PC-3 (cell line): Measurements from ENCODE around the gene RGS10. TPM values are rescaled to one million over a fixed set of nuclear protein-coding genes. Genes with fewer than 3 reads are reported as not detected.
"Not testable (repeated sequence)": the region's sequence is repeated elsewhere in the genome, so short reads cannot be mapped to it uniquely, and the experiment has no call there.

ENCODE experiments used
- ATAC-seq: fragments of 200-7000 bp; cut with Tn5 transposase; 2 replicates; pipeline ENCODE4 v1.9.1; 2020; ENCODE audit warnings: mild to moderate bottlenecking, moderate library complexity
- BruUV-seq: library from RNA; stranded (reverse); fragments of 400-500 nt; replicated peaks from 2 replicates; lab custom pipeline; 2021; lab: Mats Ljungman, UMichigan
- CTCF ChIA-PET: fragments of 300-600 bp; sonication (Branson Sonifier 250); formaldehyde crosslinking; loops from one replicate; lab custom pipeline; 2022; ENCODE audit warnings: antibody characterized with exemption; lab: Charles Lee
- POLR2A ChIA-PET: fragments of 300-600 bp; sonication (Branson Sonifier 250); formaldehyde crosslinking; loops from one replicate; lab custom pipeline; 2022; ENCODE audit warnings: antibody characterized with exemption; ENCODE audit not compliant: unreplicated experiment; lab: Charles Lee
- DNase-seq: peaks from one replicate; pipeline ENCODE4 v3.0.0-alpha.2; 2015
- H2AFZ ChIP-seq: fragments of 300-600 bp; sonication (generic); 2 replicates; pipeline ENCODE4 v1.6.0; 2016; ENCODE audit warnings: antibody characterized with exemption, low read length
- H3F3A ChIP-seq: fragments of 300-600 bp; sonication (generic); one replicate; pipeline ENCODE4 v1.6.0; 2017; ENCODE audit warnings: antibody characterized with exemption, low read length, control low read depth, mild to moderate bottlenecking; ENCODE audit not compliant: unreplicated experiment
- H3K27ac ChIP-seq: fragments of 300-600 bp; sonication (generic); 2 replicates; pipeline ENCODE4 v1.5.1; 2016; ENCODE audit warnings: mild to moderate bottlenecking, low read length
- H3K27me3 ChIP-seq: fragments of 300-600 bp; sonication (generic); 2 replicates; pipeline ENCODE4 v1.6.1; 2016; ENCODE audit warnings: low read length, mixed read lengths
- H3K36me3 ChIP-seq: fragments of 300-600 bp; sonication (generic); 2 replicates; pipeline ENCODE4 v1.6.1; 2016; ENCODE audit warnings: low read depth, mixed run types, low read length, mixed read lengths
- H3K4me1 ChIP-seq: fragments of 300-600 bp; sonication (generic); 2 replicates; pipeline ENCODE4 v1.5.1; 2016; ENCODE audit warnings: low read length; ENCODE audit not compliant: insufficient read depth
- H3K4me2 ChIP-seq: fragments of 300-600 bp; sonication (generic); 2 replicates; pipeline ENCODE4 v1.6.0; 2016; ENCODE audit warnings: low read length
- H3K4me3 ChIP-seq: fragments of 300-600 bp; sonication (generic); 2 replicates; pipeline ENCODE4 v1.5.1; 2016; ENCODE audit warnings: mild to moderate bottlenecking, low read length, mixed read lengths
- H3K79me2 ChIP-seq: fragments of 300-600 bp; sonication (generic); 2 replicates; pipeline ENCODE4 v1.6.1; 2017; ENCODE audit warnings: low read length, mixed read lengths
- H3K9ac ChIP-seq: fragments of 300-600 bp; sonication (generic); 2 replicates; pipeline ENCODE4 v1.6.0; 2016; ENCODE audit warnings: mild to moderate bottlenecking, low read length
- H3K9me2 ChIP-seq: fragments of 300-600 bp; sonication (generic); replicated peaks from 2 replicates; pipeline ENCODE4 v1.6.1; 2016; ENCODE audit warnings: mixed run types, low read length, mixed read lengths
- H3K9me3 ChIP-seq: fragments of 300-600 bp; sonication (generic); 2 replicates; pipeline ENCODE4 v1.6.1; 2016; ENCODE audit warnings: low read length, mixed read lengths
- H4K20me1 ChIP-seq: fragments of 300-600 bp; sonication (generic); 2 replicates; pipeline ENCODE4 v1.6.1; 2016; ENCODE audit warnings: low read length, mixed read lengths
- CTCF ChIP-seq: fragments of 300-600 bp; sonication (generic); conservative IDR thresholded peaks from 2 replicates; pipeline ENCODE4 v1.5.1; 2017; ENCODE audit warnings: antibody characterized with exemption, low read depth, mild to moderate bottlenecking, low read length
- EZH2 ChIP-seq: fragments of 300-600 bp; sonication (generic); IDR thresholded peaks from one replicate; pipeline ENCODE4 v1.6.1; 2017; ENCODE audit warnings: antibody characterized with exemption, mild to moderate bottlenecking, low read length; ENCODE audit not compliant: unreplicated experiment
- EZH2phosphoT487 ChIP-seq: fragments of 300-600 bp; sonication (generic); IDR thresholded peaks from 2 replicates; pipeline ENCODE4 v1.6.1; 2018; ENCODE audit warnings: mild to moderate bottlenecking, antibody characterized with exemption, low read length, borderline replicate concordance
- intact Hi-C: fragments of 100-400 bp; cut with micrococcal nuclease; formaldehyde crosslinking; loops from 2 replicates; pipeline ENCODE4 v1.9.0; 2023
- total RNA-seq: library from RNA; depleted of rRNA; stranded (reverse); fragments of >200 nt; gene quantifications from 2 replicates; pipeline ENCODE4 v1.2.3, GENCODE V29; 2014

Gene RGS10
- total RNA-seq, 1 experiment from 2014 or later: 27.6 TPM

DNA sequence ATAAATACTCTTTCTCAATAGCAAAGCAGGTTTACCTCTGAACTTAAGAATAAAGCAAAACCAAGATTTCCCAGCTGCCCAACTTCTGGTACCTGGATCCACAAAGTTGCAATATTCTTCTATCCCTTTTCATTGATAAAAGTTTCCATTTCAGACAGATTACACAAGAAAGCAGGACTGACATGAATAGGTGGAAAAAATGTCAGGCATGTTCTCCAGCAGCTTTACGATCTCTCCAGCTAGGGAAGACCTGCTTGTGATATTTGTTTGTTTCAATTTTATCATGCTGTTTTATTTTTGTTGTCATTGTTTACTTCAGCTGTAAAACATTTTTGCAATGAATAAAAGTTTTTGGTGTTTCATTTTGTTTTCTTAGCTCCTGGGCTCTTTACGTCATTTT, 9.0 kb downstream of the RGS10 start:
- Histone ChIP-seq H3K79me2 (peaks cover 71% of the 10 kb centered on the region), H3K4me2 (no peak overlapping the region), H4K20me1 (no peaks in the 10 kb centered on the region), H3K27ac (no peak overlapping the region), H3K36me3 (no peaks in the 10 kb centered on the region), H3K27me3 (no peaks in the 10 kb centered on the region), H3K9me3 (no peaks in the 10 kb centered on the region), H3F3A (no peaks in the 10 kb centered on the region), H3K9me2 (no peaks in the 10 kb centered on the region), H2AFZ (no peak overlapping the region), H3K9ac (no peak overlapping the region), H3K4me3 (no peak overlapping the region), H3K4me1 (peaks cover 4% of the 10 kb centered on the region)
- BruUV-seq: no TSS peak
- intact Hi-C loops: no loop called here
- TF ChIP-seq CTCF (no peak), EZH2phosphoT487 (no peak), EZH2 (no peak)
- DNase-seq (no peak), ATAC-seq (no peak)
- ChIA-PET CTCF (no interaction called here), POLR2A (no interaction called here)

GRCh38 chr10:119532791-119533190, 9.7 kb downstream of the RGS10 start:
- H3K9me3 ChIP-seq, ATAC-seq, H3K4me2 ChIP-seq, POLR2A ChIA-PET, H3K36me3 ChIP-seq, H3K27ac ChIP-seq, DNase-seq, H4K20me1 ChIP-seq, H3K4me3 ChIP-seq, H2AFZ ChIP-seq, CTCF ChIA-PET, intact Hi-C loops, H3K4me1 ChIP-seq, BruUV-seq, H3K27me3 ChIP-seq, H3K9me2 ChIP-seq, H3K9ac ChIP-seq, H3F3A ChIP-seq: not testable (repeated sequence)
- H3K79me2 ChIP-seq: peaks cover 70% of the 10 kb centered on the region

DNA sequence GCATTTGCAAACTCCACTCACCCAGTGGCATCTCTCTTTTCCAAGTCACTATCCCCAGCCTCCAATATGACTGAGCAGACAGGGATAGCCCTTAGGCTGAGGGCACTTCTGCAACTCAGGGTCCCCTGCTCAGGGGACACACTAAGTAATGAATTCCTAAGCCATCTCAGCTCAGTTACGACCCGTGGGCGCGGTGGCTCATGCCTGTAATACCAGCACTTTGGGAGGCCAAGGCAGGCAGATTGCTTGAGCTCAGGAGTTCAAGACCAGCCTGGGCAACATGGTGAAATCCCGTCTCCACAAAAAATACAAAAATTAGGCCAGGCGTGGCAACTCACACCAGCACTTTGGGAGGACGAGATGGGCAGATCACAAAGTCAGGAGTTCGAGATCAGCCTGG, 10.3 kb downstream of the RGS10 start:
- H2AFZ ChIP-seq, H3K4me1 ChIP-seq, H3K4me3 ChIP-seq, CTCF ChIA-PET, DNase-seq, BruUV-seq, H4K20me1 ChIP-seq, H3K9ac ChIP-seq, H3K4me2 ChIP-seq, H3K36me3 ChIP-seq, POLR2A ChIA-PET, H3K27me3 ChIP-seq, H3K9me3 ChIP-seq, intact Hi-C loops, H3K9me2 ChIP-seq, ATAC-seq, H3F3A ChIP-seq, H3K27ac ChIP-seq: not testable (repeated sequence)
- H3K79me2 ChIP-seq: peaks cover 70% of the 10 kb centered on the region

- H3K9ac ChIP-seq: no peak overlapping the region
- H3K4me3 ChIP-seq: no peak overlapping the region
- H3K27ac ChIP-seq: no peak overlapping the region
- H4K20me1 ChIP-seq: no peaks in the 10 kb centered on the region
- TF ChIP-seq EZH2: no peak
- no peak for TF ChIP-seq CTCF
- TF ChIP-seq EZH2phosphoT487: no peak
- no peaks in the 10 kb centered on the region for H3K36me3 ChIP-seq
- BruUV-seq: no TSS peak
- ChIA-PET CTCF (no interaction called here), POLR2A (interaction anchor here (0.7 kb wide), 1 partner anchor 9 kb away, joined by 4 read pairs; no protein-coding TSS in a partner anchor)
- H3K9me3 ChIP-seq: no peaks in the 10 kb centered on the region
- H3K27me3 ChIP-seq: no peaks in the 10 kb centered on the region
- DNase-seq (no peak), ATAC-seq (no peak)
- no peaks in the 10 kb centered on the region for H3K4me1 ChIP-seq
- H3K79me2 ChIP-seq: peaks cover 59% of the 10 kb centered on the region
- intact Hi-C loops: no loop called here
- no peak overlapping the region for H3K4me2 ChIP-seq
- no peaks in the 10 kb centered on the region for H3F3A ChIP-seq
- no peaks in the 10 kb centered on the region for H3K9me2 ChIP-seq
- no peak overlapping the region for H2AFZ ChIP-seq
Observed at GRCh38 chr10:119531067-119531466, 11.5 kb downstream of the RGS10 start.

DNA sequence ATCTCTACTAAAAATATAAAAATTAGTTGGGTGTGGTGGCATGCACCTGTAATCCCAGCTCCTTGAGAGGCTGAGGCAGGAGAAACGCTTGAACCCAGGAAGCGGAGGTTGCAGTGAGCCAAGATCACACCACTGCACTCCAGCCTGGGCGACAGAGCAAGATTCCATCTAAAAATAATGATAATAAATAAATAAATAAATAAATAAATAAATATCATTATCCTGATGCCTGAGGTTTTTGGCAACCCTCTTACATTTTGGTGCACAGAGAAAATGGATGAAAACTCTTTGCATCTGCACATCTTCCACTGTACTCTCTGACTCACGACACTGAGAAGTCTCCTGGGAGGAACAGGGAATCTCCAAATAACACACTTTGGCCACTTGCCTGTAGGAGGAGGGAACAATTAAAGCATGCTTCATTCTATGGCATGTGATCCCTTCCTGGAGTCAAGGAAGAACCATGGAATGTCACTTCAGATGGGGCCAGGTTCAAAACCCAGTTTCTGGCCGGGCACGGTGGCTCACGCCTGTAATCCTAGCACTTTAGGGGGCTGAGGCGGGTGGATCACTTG, 13.8 kb downstream of the RGS10 start:
- H3K27ac ChIP-seq, intact Hi-C loops, H3K27me3 ChIP-seq, H3K4me1 ChIP-seq, H3F3A ChIP-seq, H2AFZ ChIP-seq, H4K20me1 ChIP-seq, H3K4me2 ChIP-seq, POLR2A ChIA-PET, H3K36me3 ChIP-seq, H3K9me3 ChIP-seq, BruUV-seq, H3K9ac ChIP-seq, CTCF ChIA-PET, H3K9me2 ChIP-seq, H3K4me3 ChIP-seq: not testable (repeated sequence)
- peaks cover 45% of the 10 kb centered on the region for H3K79me2 ChIP-seq
- peak; percentile 57 for DNase-seq
- peak; percentile 56 for ATAC-seq
